GM10248 (cell line): ENCODE measurements around the gene PDZRN3.

Experiments
- CTCF ChIA-PET: fragments of 300-600 bp; sonication (Branson Sonifier 250); formaldehyde crosslinking; extraction: SDS; loops from one replicate; lab custom pipeline; 2021; ENCODE audit warnings: antibody characterized with exemption; lab: Yijun Ruan, JAX
- POLR2A ChIA-PET: fragments of 350-650 bp; sonication (Branson Sonifier 250); formaldehyde crosslinking; extraction: SDS; loops from one replicate; lab custom pipeline; 2020; ENCODE audit warnings: antibody characterized with exemption; lab: Yijun Ruan, JAX
- DNase-seq: peaks from one replicate; pipeline ENCODE4 v3.0.0; 2012; ENCODE audit errors: extremely low spot score
- CTCF ChIP-seq: IDR thresholded peaks from 2 replicates; pipeline ENCODE4 v1.5.1; 2012; ENCODE audit warnings: mild to moderate bottlenecking, low read depth; ENCODE audit errors: extremely low read depth, missing control alignments, control extremely low read depth

The PDZRN3 gene

GRCh38 chr3:73624821-73625665 is at the start of gene PDZRN3:
Gene PDZRN3 (minus strand): TSS chr3:73624941.
- no peak for DNase-seq
- ChIA-PET POLR2A (no interaction called here), CTCF (interaction anchor here (1.8 kb wide), 1 partner anchor 11 kb away, joined by 5 read pairs; no protein-coding TSS in a partner anchor)

GRCh38 chr3:73674280-73674679 is 49.5 kb upstream of the PDZRN3 start:
- CTCF ChIA-PET, result no interaction called here
- TF ChIP-seq CTCF, result no peak
- POLR2A ChIA-PET, result no interaction called here
- DNase-seq, result no peak

More at GRCh38 chr3:73624821-73625665, at the start of gene PDZRN3:
- TF ChIP-seq CTCF, result no peak

GRCh38 chr3:73669260-73669659 is 44.5 kb upstream of the PDZRN3 start:
- CTCF ChIA-PET, result no interaction called here
- no peak for TF ChIP-seq CTCF
- DNase-seq, result no peak
- POLR2A ChIA-PET, result no interaction called here

- POLR2A ChIA-PET, result no interaction called here
- no peak for DNase-seq
- TF ChIP-seq CTCF, result no peak
- CTCF ChIA-PET, result interaction anchor here (1.4 kb wide), 1 partner anchor 14 kb away, joined by 3 read pairs; no protein-coding TSS in a partner anchor
Measured at GRCh38 chr3:73668391-73668790, 43.6 kb upstream of the PDZRN3 start.

- POLR2A ChIA-PET, result no interaction called here
Measured at GRCh38 chr3:73667889-73668288, 43.1 kb upstream of the PDZRN3 start.

GRCh38 chr3:73665286-73665685 is 40.5 kb upstream of the PDZRN3 start:
- DNase-seq, result no peak
- ChIA-PET CTCF (no interaction called here), POLR2A (no interaction called here)
- TF ChIP-seq CTCF, result no peak

More at GRCh38 chr3:73667889-73668288, 43.1 kb upstream of the PDZRN3 start:
- CTCF ChIA-PET, result interaction anchor here (1.4 kb wide), 1 partner anchor 15 kb away, joined by 3 read pairs; no protein-coding TSS in a partner anchor
- TF ChIP-seq CTCF, result no peak
- DNase-seq, result no peak
